ENCODE data around the gene MTNR1A. TPM values are rescaled to one million over a fixed set of nuclear protein-coding genes. Genes with fewer than 3 reads are reported as not detected.

The MTNR1A gene
- polyA plus RNA-seq, 1 donor = 0.48 TPM

GRCh38 chr4:186591651-186592050 lies 36.3 kb upstream of the MTNR1A start:
- H3K36me3 ChIP-seq (ENCODE audit: control insufficient read depth, insufficient read depth, low read length) = peaks cover 56% of the 10 kb centered on the region
- H3K4me3 ChIP-seq (ENCODE audit: low read length) = no peak overlapping the region
- DNase-seq = no peak
- H3K9me3 ChIP-seq (ENCODE audit: control insufficient read depth, low read depth, low read length) = no peaks in the 10 kb centered on the region
- no peaks in the 10 kb centered on the region for H3K27me3 ChIP-seq (ENCODE audit: control insufficient read depth, insufficient read depth, low read length)
- no peak overlapping the region for H3K27ac ChIP-seq (ENCODE audit: low read length)
- no peaks in the 10 kb centered on the region for H3K4me1 ChIP-seq (ENCODE audit: control insufficient read depth, insufficient read depth, low read length)
- no CpG with 5 or more reads among the region's 6 CpGs for whole genome bisulfite sequencing (ENCODE audit: insufficient coverage, low lambda C conversion rate)

DNA sequence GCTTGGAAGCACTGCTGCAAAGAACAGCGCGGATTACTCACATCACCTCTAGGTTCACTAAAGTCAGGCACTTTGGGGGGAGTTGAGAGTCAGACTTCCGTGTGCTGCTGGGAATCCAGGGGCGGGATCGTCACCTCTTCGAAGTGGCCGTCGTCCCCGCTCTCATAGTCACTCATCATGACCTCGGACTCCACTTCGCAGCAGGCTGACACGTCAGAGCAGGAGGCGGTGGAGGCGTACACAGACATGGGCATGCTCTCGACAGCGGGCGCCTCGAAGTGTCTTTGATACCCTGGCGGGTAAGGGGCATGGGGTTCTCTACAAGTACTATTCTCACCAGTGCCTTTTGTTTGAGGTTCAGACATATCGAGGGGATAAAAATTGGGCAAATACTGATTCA lies 33.1 kb upstream of the MTNR1A start:
- H3K27ac ChIP-seq (ENCODE audit: low read length) = no peak overlapping the region
- DNase-seq = no peak
- no CpG with 5 or more reads among the region's 20 CpGs for WGBS (ENCODE audit: insufficient coverage, low lambda C conversion rate)
- no peaks in the 10 kb centered on the region for H3K4me1 ChIP-seq (ENCODE audit: control insufficient read depth, insufficient read depth, low read length)
- H3K36me3 ChIP-seq (ENCODE audit: control insufficient read depth, insufficient read depth, low read length) = peaks cover 57% of the 10 kb centered on the region
- H3K9me3 ChIP-seq (ENCODE audit: control insufficient read depth, low read depth, low read length) = no peaks in the 10 kb centered on the region
- no peaks in the 10 kb centered on the region for H3K27me3 ChIP-seq (ENCODE audit: control insufficient read depth, insufficient read depth, low read length)
- H3K4me3 ChIP-seq (ENCODE audit: low read length) = no peak overlapping the region

DNA sequence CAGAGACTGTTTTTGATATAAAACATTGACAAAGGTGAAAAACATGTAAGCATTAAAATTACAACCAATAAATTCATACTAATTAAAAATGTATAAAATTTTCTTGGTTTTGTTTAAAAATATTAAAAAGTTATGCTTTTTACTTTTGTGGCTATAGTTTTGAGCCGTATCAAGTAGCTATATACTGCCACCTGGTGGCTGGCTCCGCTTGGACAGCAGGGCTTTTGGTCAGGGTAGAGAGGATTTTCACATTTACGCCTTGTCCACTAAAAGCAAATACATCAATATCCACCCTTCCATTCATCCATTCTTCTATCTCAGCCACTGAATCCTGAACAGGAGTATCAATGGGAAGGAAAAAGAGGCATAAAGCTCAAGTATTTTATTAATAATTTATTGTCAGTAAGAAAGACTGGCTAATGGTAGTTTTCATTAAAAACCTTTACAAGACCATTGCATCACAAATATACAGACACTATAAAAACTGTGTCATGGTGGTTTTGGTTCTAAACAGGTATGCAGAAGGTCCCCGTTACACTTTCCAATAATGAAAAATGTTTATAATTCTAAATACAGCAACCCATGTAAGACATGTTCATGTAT lies 32.1 kb upstream of the MTNR1A start:
- WGBS (ENCODE audit: insufficient coverage, low lambda C conversion rate) = no CpG with 5 or more reads among the region's 4 CpGs
- peak; percentile 38 to 41 for DNase-seq
- no peak overlapping the region for H3K4me3 ChIP-seq (ENCODE audit: low read length)
- peaks cover 55% of the 10 kb centered on the region for H3K36me3 ChIP-seq (ENCODE audit: control insufficient read depth, insufficient read depth, low read length)
- no peaks in the 10 kb centered on the region for H3K4me1 ChIP-seq (ENCODE audit: control insufficient read depth, insufficient read depth, low read length)
- H3K27ac ChIP-seq (ENCODE audit: low read length) = no peak overlapping the region
- H3K27me3 ChIP-seq (ENCODE audit: control insufficient read depth, insufficient read depth, low read length) = no peaks in the 10 kb centered on the region
- no peaks in the 10 kb centered on the region for H3K9me3 ChIP-seq (ENCODE audit: control insufficient read depth, low read depth, low read length)

GRCh38 chr4:186586205-186586604 lies 30.8 kb upstream of the MTNR1A start:
- Histone ChIP-seq H3K36me3 (ENCODE audit: control insufficient read depth, insufficient read depth, low read length) (peaks cover 50% of the 10 kb centered on the region), H3K4me3 (ENCODE audit: low read length) (no peak overlapping the region), H3K9me3 (ENCODE audit: control insufficient read depth, low read depth, low read length) (no peaks in the 10 kb centered on the region), H3K27me3 (ENCODE audit: control insufficient read depth, insufficient read depth, low read length) (no peaks in the 10 kb centered on the region), H3K4me1 (ENCODE audit: control insufficient read depth, insufficient read depth, low read length) (no peaks in the 10 kb centered on the region), H3K27ac (ENCODE audit: low read length) (no peak overlapping the region)
- WGBS (ENCODE audit: insufficient coverage, low lambda C conversion rate) = 100% methylated on average over 2 of the region's 8 CpGs
- no peak for DNase-seq

GRCh38 chr4:186584912-186585311 lies 29.5 kb upstream of the MTNR1A start:
- 36% methylated on average over 2 of the region's 6 CpGs for WGBS (ENCODE audit: insufficient coverage, low lambda C conversion rate)
- no peak overlapping the region for H3K27ac ChIP-seq (ENCODE audit: low read length)
- no peak overlapping the region for H3K4me3 ChIP-seq (ENCODE audit: low read length)
- no peak for DNase-seq
- no peaks in the 10 kb centered on the region for H3K4me1 ChIP-seq (ENCODE audit: control insufficient read depth, insufficient read depth, low read length)
- no peaks in the 10 kb centered on the region for H3K9me3 ChIP-seq (ENCODE audit: control insufficient read depth, low read depth, low read length)
- no peaks in the 10 kb centered on the region for H3K27me3 ChIP-seq (ENCODE audit: control insufficient read depth, insufficient read depth, low read length)
- H3K36me3 ChIP-seq (ENCODE audit: control insufficient read depth, insufficient read depth, low read length) = peaks cover 46% of the 10 kb centered on the region

DNA sequence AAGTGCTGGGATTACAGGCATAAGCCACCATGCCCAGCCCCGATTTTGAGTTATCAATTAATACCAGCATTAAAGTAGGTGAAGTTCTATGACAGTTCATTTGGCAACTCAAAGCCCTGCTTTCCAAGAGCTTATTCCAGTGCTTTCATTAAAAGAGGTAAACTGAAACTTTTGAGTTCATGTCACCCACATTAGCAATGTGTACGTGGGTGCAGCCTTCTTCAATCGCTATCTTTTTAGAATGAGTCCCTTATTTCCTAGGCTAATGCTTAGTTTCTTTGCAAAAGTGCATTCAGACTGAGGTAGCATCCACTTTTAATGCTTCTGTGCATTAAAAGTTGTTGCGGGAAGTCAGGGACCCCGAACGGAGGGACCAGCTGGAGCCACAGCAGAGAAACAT lies 26.1 kb upstream of the MTNR1A start:
- H3K36me3 ChIP-seq (ENCODE audit: control insufficient read depth, insufficient read depth, low read length) = peaks cover 32% of the 10 kb centered on the region
- no peak overlapping the region for H3K27ac ChIP-seq (ENCODE audit: low read length)
- 100% methylated on average over 1 of the region's 6 CpGs for WGBS (ENCODE audit: insufficient coverage, low lambda C conversion rate)
- DNase-seq = no peak
- no peak overlapping the region for H3K4me3 ChIP-seq (ENCODE audit: low read length)
- H3K4me1 ChIP-seq (ENCODE audit: control insufficient read depth, insufficient read depth, low read length) = no peaks in the 10 kb centered on the region
- H3K9me3 ChIP-seq (ENCODE audit: control insufficient read depth, low read depth, low read length) = no peaks in the 10 kb centered on the region
- no peaks in the 10 kb centered on the region for H3K27me3 ChIP-seq (ENCODE audit: control insufficient read depth, insufficient read depth, low read length)

DNA sequence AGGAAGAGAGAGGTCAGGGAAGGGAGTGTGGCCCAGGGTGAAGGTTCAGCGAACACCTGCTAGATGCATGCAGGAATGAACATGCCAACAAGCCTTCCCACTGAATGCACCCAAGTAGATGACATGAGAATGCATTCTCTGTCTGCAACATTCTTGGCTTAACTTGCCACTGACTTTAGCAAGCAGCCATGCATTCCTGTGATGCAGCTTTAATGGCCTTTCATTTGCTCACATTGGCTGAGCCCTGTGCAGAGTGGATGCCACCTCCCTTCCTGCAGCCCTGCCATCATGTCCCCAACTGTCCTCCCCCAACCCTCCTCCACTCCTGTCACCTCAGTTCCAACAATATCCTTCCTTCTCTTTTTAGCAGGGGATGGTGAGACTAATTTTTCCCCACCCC lies 25.3 kb upstream of the MTNR1A start:
- no peak overlapping the region for H3K27ac ChIP-seq (ENCODE audit: low read length)
- H3K36me3 ChIP-seq (ENCODE audit: control insufficient read depth, insufficient read depth, low read length) = peaks cover 25% of the 10 kb centered on the region
- DNase-seq = no peak
- no peaks in the 10 kb centered on the region for H3K9me3 ChIP-seq (ENCODE audit: control insufficient read depth, low read depth, low read length)
- H3K27me3 ChIP-seq (ENCODE audit: control insufficient read depth, insufficient read depth, low read length) = no peaks in the 10 kb centered on the region
- no peak overlapping the region for H3K4me3 ChIP-seq (ENCODE audit: low read length)
- no CpG with 5 or more reads among the region's 1 CpG for WGBS (ENCODE audit: insufficient coverage, low lambda C conversion rate)
- no peaks in the 10 kb centered on the region for H3K4me1 ChIP-seq (ENCODE audit: control insufficient read depth, insufficient read depth, low read length)

DNA sequence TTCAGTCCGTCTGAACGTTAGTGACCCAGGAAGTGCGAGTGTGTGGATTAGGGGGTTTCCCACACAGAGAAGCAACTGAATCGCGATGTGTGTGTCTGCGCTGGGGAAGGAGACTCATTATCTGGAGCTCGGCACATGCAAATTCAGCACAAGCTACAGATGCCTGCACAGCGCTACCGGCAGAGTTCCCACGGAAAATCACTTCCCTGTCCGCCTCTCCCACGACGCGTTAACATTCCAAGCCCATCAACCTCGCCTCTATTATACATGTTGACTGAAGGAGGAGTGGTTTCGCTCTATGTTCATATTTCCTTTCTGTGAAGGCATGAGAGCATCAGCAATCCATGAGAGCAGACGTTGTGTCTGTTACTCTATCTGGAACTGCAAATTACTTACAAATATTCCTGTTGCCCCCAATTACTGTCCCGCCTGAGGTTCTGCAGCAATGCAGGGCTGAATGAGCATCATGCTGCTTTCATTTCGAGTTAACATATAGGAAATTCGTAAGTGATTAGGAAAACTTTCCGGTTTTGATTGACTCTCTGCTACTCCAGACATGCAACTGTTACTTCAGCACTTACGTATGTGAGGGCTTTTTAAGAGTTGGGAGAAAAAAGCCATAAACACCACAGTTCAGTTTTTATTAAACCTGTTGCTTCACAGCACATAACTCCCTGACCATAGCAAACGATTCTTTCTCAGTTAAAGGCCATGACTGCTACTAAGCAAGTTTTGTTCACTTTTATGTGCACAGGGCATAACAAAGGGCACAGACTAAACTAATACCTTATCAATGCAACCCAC lies 15.0 kb upstream of the MTNR1A start:
- WGBS (ENCODE audit: insufficient coverage, low lambda C conversion rate) = 47% methylated on average over 4 of the region's 23 CpGs
- no peaks in the 10 kb centered on the region for H3K36me3 ChIP-seq (ENCODE audit: control insufficient read depth, insufficient read depth, low read length)
- peak overlapping the region; percentile 32 for H3K4me3 ChIP-seq (ENCODE audit: low read length)
- no peak overlapping the region for H3K27ac ChIP-seq (ENCODE audit: low read length)
- DNase-seq = peak; percentile 40 to 69
- H3K4me1 ChIP-seq (ENCODE audit: control insufficient read depth, insufficient read depth, low read length) = no peaks in the 10 kb centered on the region
- H3K27me3 ChIP-seq (ENCODE audit: control insufficient read depth, insufficient read depth, low read length) = no peaks in the 10 kb centered on the region
- H3K9me3 ChIP-seq (ENCODE audit: control insufficient read depth, low read depth, low read length) = no peaks in the 10 kb centered on the region

GRCh38 chr4:186569533-186570192 lies 14.3 kb upstream of the MTNR1A start:
- peak in 1 of 2 donors; percentile 4 for DNase-seq
- Histone ChIP-seq H3K36me3 (ENCODE audit: control insufficient read depth, insufficient read depth, low read length) (no peaks in the 10 kb centered on the region), H3K27ac (ENCODE audit: low read length) (no peak overlapping the region), H3K9me3 (ENCODE audit: control insufficient read depth, low read depth, low read length) (no peaks in the 10 kb centered on the region), H3K4me1 (ENCODE audit: control insufficient read depth, insufficient read depth, low read length) (no peaks in the 10 kb centered on the region), H3K4me3 (ENCODE audit: low read length) (peak overlapping the region; percentile 32), H3K27me3 (ENCODE audit: control insufficient read depth, insufficient read depth, low read length) (no peaks in the 10 kb centered on the region)
- 80% methylated on average over 1 of the region's 10 CpGs for WGBS (ENCODE audit: insufficient coverage, low lambda C conversion rate)

- H3K4me1 ChIP-seq (ENCODE audit: control insufficient read depth, insufficient read depth, low read length) = no peaks in the 10 kb centered on the region
- no peaks in the 10 kb centered on the region for H3K9me3 ChIP-seq (ENCODE audit: control insufficient read depth, low read depth, low read length)
- DNase-seq = no peak
- no peak overlapping the region for H3K27ac ChIP-seq (ENCODE audit: low read length)
- H3K27me3 ChIP-seq (ENCODE audit: control insufficient read depth, insufficient read depth, low read length) = no peaks in the 10 kb centered on the region
- WGBS (ENCODE audit: insufficient coverage, low lambda C conversion rate) = 85% methylated on average over 3 of the region's 7 CpGs
- H3K36me3 ChIP-seq (ENCODE audit: control insufficient read depth, insufficient read depth, low read length) = no peaks in the 10 kb centered on the region
- H3K4me3 ChIP-seq (ENCODE audit: low read length) = no peak overlapping the region
These were observed 10.7 kb upstream of the MTNR1A start for GRCh38 chr4:186566068-186566467.
